DND-41 (cell line): ENCODE data around the gene NPB.

Source experiments
- ATAC-seq: fragments of 200-7000 bp; cut with Tn5 transposase; 3 replicates; pipeline ENCODE4 v1.9.1; 2021; ENCODE audit warnings: low read depth; ENCODE audit not compliant: insufficient read depth
- DNase-seq: peaks from one replicate; pipeline ENCODE4 v3.0.0-alpha.2; 2020
- H2AFZ ChIP-seq: 2 replicates; pipeline ENCODE4 v1.6.0; 2012; ENCODE audit warnings: low read depth, low read length
- H3K27ac ChIP-seq: 2 replicates; pipeline ENCODE4 v1.5.1; 2012; ENCODE audit warnings: low read length, inconsistent platforms
- H3K27me3 ChIP-seq: fragments of 200-600 bp; sonication (generic); 2 replicates; pipeline ENCODE4 v1.6.0; 2012; ENCODE audit warnings: low read length, mild to moderate bottlenecking, inconsistent platforms; ENCODE audit not compliant: insufficient read depth, poor library complexity
- H3K36me3 ChIP-seq: 2 replicates; pipeline ENCODE4 v1.5.1; 2012; ENCODE audit warnings: low read length, inconsistent platforms; ENCODE audit not compliant: insufficient read depth
- H3K4me1 ChIP-seq: 2 replicates; pipeline ENCODE4 v1.5.1; 2012; ENCODE audit warnings: mild to moderate bottlenecking, low read length; ENCODE audit not compliant: insufficient read depth
- H3K4me2 ChIP-seq: 2 replicates; pipeline ENCODE4 v1.6.0; 2012; ENCODE audit warnings: mild to moderate bottlenecking, moderate library complexity, low read length, inconsistent platforms; ENCODE audit not compliant: insufficient read depth
- H3K4me3 ChIP-seq, 2 experiments: fragments of 200-600 bp in 1 of 2; shearing (Covaris generic) in 1 of 2; 2 replicates each; pipeline ENCODE4 v1.5.1; 2012 to 2016; ENCODE audit warnings: inconsistent platforms in 2 of 2, low read length in 2 of 2, mild to moderate bottlenecking in 2 of 2, low read depth in 1 of 2, moderate library complexity in 1 of 2
- H3K79me2 ChIP-seq: 2 replicates; pipeline ENCODE4 v1.6.0; 2012; ENCODE audit warnings: low read length, inconsistent platforms; ENCODE audit not compliant: insufficient read depth
- H3K9ac ChIP-seq: 2 replicates; pipeline ENCODE4 v1.6.0; 2012; ENCODE audit warnings: low read depth, mild to moderate bottlenecking, inconsistent platforms, low read length, moderate library complexity
- H3K9me3 ChIP-seq: 2 replicates; pipeline ENCODE4 v1.5.1; 2012; ENCODE audit warnings: low read length, moderate library complexity, mild to moderate bottlenecking, inconsistent platforms; ENCODE audit not compliant: insufficient read depth, severe bottlenecking
- H4K20me1 ChIP-seq: 2 replicates; pipeline ENCODE4 v1.6.0; 2012; ENCODE audit warnings: low read length; ENCODE audit not compliant: insufficient read depth
- EZH2 ChIP-seq: IDR thresholded peaks from 3 replicates; pipeline ENCODE4 v1.6.1; 2012; ENCODE audit warnings: borderline replicate concordance, low read depth, mild to moderate bottlenecking, moderate library complexity, low read length, inconsistent platforms; ENCODE audit not compliant: severe bottlenecking
- TF ChIP-seq, protein P1 (sequence below): IDR thresholded peaks from 2 replicates; pipeline ENCODE4 v1.5.1; 2012; ENCODE audit warnings: borderline replicate concordance, low read length, moderate library complexity, mild to moderate bottlenecking; ENCODE audit not compliant: poor library complexity, severe bottlenecking; ENCODE audit errors: extremely low read depth

Gene NPB

DNA sequence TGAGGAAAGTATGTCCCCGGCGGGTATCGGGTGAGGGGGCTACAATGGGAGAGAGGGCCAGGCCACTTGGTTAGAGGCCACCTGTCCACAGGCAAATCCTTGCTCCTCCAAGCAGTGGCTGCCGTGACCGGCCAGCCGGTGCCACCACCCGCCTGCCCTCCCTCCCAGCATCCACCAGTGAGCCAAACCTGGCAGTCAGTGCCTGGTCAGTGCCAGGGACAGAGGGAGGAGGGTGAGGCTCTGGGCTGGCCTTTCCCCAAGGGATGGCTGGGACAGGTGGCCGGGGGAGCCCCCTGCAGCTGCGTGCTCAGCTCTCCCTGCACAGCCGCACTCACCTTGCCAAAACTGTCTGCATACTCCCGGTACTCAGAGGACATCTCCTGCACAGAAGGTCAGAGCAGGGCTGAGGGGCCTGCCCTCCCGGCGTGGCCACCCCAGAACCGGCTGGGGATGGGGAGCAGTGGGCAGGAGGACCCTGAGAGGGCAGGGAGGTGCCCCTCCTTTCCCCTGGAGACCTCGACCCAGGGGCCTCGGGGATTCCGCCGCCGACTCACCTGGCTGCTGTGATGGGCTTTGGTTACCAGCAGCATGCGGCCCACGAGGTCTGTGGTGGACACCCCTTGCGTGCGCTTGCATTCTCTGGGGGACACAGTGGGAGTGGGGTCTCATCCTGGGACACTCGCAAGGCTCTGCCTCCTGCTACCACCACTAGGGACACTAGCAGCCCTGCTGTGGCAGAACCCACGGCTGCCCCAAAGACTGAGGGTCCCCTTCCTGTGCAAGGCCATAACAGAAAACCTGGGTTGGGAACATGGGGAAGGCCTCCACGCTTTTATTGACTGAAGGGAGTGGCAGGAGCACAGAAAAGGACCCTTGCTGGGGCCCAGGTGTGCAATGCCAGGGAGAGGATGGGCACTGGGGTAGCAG, 5.4 kb downstream of the NPB start:
- no peaks in the 10 kb centered on the region for H3K27me3 ChIP-seq
- TF ChIP-seq, protein P1, sequence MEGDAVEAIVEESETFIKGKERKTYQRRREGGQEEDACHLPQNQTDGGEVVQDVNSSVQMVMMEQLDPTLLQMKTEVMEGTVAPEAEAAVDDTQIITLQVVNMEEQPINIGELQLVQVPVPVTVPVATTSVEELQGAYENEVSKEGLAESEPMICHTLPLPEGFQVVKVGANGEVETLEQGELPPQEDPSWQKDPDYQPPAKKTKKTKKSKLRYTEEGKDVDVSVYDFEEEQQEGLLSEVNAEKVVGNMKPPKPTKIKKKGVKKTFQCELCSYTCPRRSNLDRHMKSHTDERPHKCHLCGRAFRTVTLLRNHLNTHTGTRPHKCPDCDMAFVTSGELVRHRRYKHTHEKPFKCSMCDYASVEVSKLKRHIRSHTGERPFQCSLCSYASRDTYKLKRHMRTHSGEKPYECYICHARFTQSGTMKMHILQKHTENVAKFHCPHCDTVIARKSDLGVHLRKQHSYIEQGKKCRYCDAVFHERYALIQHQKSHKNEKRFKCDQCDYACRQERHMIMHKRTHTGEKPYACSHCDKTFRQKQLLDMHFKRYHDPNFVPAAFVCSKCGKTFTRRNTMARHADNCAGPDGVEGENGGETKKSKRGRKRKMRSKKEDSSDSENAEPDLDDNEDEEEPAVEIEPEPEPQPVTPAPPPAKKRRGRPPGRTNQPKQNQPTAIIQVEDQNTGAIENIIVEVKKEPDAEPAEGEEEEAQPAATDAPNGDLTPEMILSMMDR, result no peak
- no peak for TF ChIP-seq EZH2
- H3K9ac ChIP-seq, result no peak overlapping the region
- peaks cover 21% of the 10 kb centered on the region for H3K79me2 ChIP-seq
- no peaks in the 10 kb centered on the region for H3K9me3 ChIP-seq
- no peak overlapping the region for H2AFZ ChIP-seq
- no peak overlapping the region; the same call in 1 of the 2 replicates for H3K27ac ChIP-seq
- peaks cover 25% of the 10 kb centered on the region for H3K4me1 ChIP-seq
- no peak for ATAC-seq
- peaks cover 42% of the 10 kb centered on the region for H4K20me1 ChIP-seq
- no peak overlapping the region for H3K4me2 ChIP-seq
- H3K36me3 ChIP-seq, result peaks cover 73% of the 10 kb centered on the region
- H3K4me3 ChIP-seq, result no peak overlapping the region
- no peak for DNase-seq

DNA sequence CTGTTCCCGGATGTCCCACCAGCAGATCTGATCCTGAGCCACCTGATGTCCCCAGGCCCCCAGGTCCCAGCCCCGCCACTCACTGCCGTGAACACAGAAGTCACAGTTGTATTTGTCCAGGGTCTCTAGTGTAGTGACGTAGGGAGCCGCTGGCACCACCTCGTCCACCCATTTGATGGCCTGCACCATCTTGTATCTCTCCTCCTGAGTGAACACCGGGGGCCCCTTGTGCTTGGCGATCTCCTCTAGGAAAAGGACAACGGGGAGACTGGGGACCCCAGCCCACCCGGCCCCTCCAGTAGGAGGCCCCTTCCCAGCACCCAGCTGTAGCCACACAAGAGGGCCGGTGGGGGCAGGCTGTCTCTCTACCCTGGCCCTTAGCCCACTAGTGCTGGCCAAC, 6.8 kb downstream of the NPB start:
- ATAC-seq (no peak), DNase-seq (no peak)
- Histone ChIP-seq H3K9ac (peak overlapping the region; percentile 70; the same call in 1 of the 2 replicates), H4K20me1 (peaks cover 49% of the 10 kb centered on the region), H3K9me3 (no peaks in the 10 kb centered on the region), H3K79me2 (peaks cover 21% of the 10 kb centered on the region), H3K4me1 (peaks cover 25% of the 10 kb centered on the region), H3K4me3 (no peak overlapping the region), H3K36me3 (peaks cover 81% of the 10 kb centered on the region), H3K27me3 (no peaks in the 10 kb centered on the region), H3K27ac (no peak overlapping the region), H2AFZ (no peak overlapping the region), H3K4me2 (0 out of 2 replicates have a peak overlapping the region, but pooled peaks have one; percentile 5)
- no peak for TF ChIP-seq EZH2
- TF ChIP-seq, protein P1, result no peak

DNA sequence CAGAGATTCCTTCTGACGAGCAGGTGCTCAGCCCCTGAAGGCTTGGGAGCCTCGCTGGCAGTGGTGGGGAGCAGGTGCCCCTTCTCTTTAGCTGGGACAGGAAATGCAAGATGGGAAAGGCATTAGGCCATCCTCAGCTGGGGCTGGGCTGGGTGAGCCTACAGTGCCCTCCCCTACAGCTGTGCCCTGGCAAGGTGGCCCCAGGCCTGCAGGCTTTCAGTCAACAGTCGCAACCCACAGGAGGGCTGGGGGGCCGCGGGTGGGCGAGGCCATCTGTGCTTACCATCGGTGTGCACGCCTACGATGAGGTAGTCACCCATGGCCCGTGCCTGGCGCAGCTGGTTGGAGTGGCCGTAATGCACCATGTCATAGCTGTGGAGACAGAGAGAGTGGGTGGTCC, 7.2 kb downstream of the NPB start:
- Histone ChIP-seq H3K9ac (peak overlapping the region; percentile 70; the same call in 1 of the 2 replicates), H3K27ac (no peak overlapping the region), H2AFZ (no peak overlapping the region), H3K27me3 (no peaks in the 10 kb centered on the region), H3K4me1 (peaks cover 25% of the 10 kb centered on the region), H3K4me2 (peak overlapping the region; percentile 76), H3K9me3 (no peaks in the 10 kb centered on the region), H3K79me2 (peaks cover 21% of the 10 kb centered on the region), H3K4me3 (no peak overlapping the region), H3K36me3 (peaks cover 81% of the 10 kb centered on the region), H4K20me1 (peaks cover 53% of the 10 kb centered on the region)
- TF ChIP-seq, protein P1, result no peak
- TF ChIP-seq EZH2, result no peak
- ATAC-seq (no peak), DNase-seq (no peak)
